Stomach (tissue), 4 donors: Measurements from ENCODE around the gene LHX8.

ENCODE experiments used
- CTCF ChIP-seq, 7 experiments: fragments of 450-650 bp in 4 of 7; fragments of 200-600 bp in 3 of 7; sonication (generic) in 3 of 7; IDR thresholded peaks; one replicate each; pipeline ENCODE4 v1.5.1; 2016 to 2019; ENCODE audit warnings: antibody characterized with exemption in 7 of 7, control low read depth in 2 of 7, mild to moderate bottlenecking in 1 of 7
- POLR2A ChIP-seq, 4 donors: fragments of 450-650 bp; IDR thresholded peaks; one replicate each; pipeline ENCODE4 v1.6.1; 2016; ENCODE audit warnings: antibody characterized with exemption in 4 of 4, control low read depth in 2 of 4, mild to moderate bottlenecking in 1 of 4, moderate library complexity in 1 of 4
- POLR2AphosphoS5 ChIP-seq, 3 donors: sonication (generic); formaldehyde crosslinking; IDR thresholded peaks; one replicate each; pipeline ENCODE4 v1.6.1; 2016; ENCODE audit warnings: antibody characterized with exemption in 3 of 3

GRCh38 chr1:75170011-75170410 lies 35.8 kb downstream of the LHX8 start:
- TF ChIP-seq CTCF (IDR thresholded peaks at IDR 0.05): no peak
- TF ChIP-seq POLR2A (IDR thresholded peaks at IDR 0.05): no peak
- TF ChIP-seq POLR2AphosphoS5 (IDR thresholded peaks at IDR 0.05): no peak
